Breast epithelium (tissue), 3 donors: ENCODE data around the gene ADGRF1.

ENCODE experiments used
- POLR2A ChIP-seq: fragments of 450-650 bp; IDR thresholded peaks from one replicate; pipeline ENCODE4 v1.6.1; 2016; ENCODE audit warnings: antibody characterized with exemption, mild to moderate bottlenecking, moderate library complexity
- POLR2AphosphoS5 ChIP-seq, 3 donors: sonication (generic); formaldehyde crosslinking; IDR thresholded peaks; one replicate each; pipeline ENCODE4 v1.6.1; 2017; ENCODE audit warnings: antibody characterized with exemption in 3 of 3
- TF ChIP-seq, protein P1 (sequence below), 3 donors: fragments of 450-650 bp; IDR thresholded peaks; one replicate each; pipeline ENCODE4 v1.5.1; 2016 to 2017; ENCODE audit warnings: antibody characterized with exemption in 3 of 3, mild to moderate bottlenecking in 3 of 3, moderate library complexity in 3 of 3

DNA sequence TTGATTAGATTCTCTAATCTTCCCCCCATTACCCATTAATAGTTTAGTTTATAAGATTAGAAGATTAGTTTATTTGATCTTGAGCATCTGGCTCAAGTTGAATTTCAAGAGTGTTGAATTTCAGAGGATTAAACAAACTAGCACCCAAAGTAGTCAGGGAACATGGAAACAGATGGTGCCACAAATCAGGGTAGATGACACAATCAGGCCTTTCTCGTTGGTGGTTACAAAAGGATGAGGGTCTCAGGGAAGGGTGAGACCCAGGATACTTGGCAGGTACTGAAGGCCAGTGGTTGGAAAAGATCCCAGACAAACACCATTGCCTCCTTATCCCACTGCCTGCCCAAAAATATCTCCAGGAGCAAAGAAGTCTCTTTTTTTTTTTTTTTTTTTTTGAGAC lies 29.5 kb upstream of the ADGRF1 start:
- TF ChIP-seq, protein P1, sequence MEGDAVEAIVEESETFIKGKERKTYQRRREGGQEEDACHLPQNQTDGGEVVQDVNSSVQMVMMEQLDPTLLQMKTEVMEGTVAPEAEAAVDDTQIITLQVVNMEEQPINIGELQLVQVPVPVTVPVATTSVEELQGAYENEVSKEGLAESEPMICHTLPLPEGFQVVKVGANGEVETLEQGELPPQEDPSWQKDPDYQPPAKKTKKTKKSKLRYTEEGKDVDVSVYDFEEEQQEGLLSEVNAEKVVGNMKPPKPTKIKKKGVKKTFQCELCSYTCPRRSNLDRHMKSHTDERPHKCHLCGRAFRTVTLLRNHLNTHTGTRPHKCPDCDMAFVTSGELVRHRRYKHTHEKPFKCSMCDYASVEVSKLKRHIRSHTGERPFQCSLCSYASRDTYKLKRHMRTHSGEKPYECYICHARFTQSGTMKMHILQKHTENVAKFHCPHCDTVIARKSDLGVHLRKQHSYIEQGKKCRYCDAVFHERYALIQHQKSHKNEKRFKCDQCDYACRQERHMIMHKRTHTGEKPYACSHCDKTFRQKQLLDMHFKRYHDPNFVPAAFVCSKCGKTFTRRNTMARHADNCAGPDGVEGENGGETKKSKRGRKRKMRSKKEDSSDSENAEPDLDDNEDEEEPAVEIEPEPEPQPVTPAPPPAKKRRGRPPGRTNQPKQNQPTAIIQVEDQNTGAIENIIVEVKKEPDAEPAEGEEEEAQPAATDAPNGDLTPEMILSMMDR (IDR thresholded peaks at IDR 0.05) = no peak
- no peak for TF ChIP-seq POLR2A
- no peak for TF ChIP-seq POLR2AphosphoS5 (IDR thresholded peaks at IDR 0.05)
